Left lung (tissue), 10 donors: ENCODE measurements around the gene WWP2. TPM values are rescaled to one million over a fixed set of nuclear protein-coding genes. Genes with fewer than 3 reads are reported as not detected.
"Not testable (repeated sequence)": the region's sequence is repeated elsewhere in the genome, so short reads cannot be mapped to it uniquely, and the experiment has no call there.

Experiments
- ATAC-seq: fragments of 200-7000 bp; cut with Tn5 transposase; one replicate; pipeline ENCODE4 v1.9.1; 2020; ENCODE audit warnings: moderate library complexity
- DNase-seq, 4 donors: peaks; one replicate each; pipeline ENCODE4 v3.0.0-alpha.2; 2013 to 2020
- H3K27ac ChIP-seq, 2 donors: fragments of 200-600 bp; sonication (generic) in 1 of 2; one replicate each; pipeline versions ENCODE4 v1.5.0 to v1.8.0; 2020 to 2021
- H3K27me3 ChIP-seq, 2 donors: fragments of 200-600 bp; sonication (generic) in 1 of 2; one replicate each; pipeline versions ENCODE4 v1.5.0 to v1.8.0; 2020 to 2021
- H3K36me3 ChIP-seq, 2 donors: fragments of 200-600 bp; sonication (generic) in 1 of 2; one replicate each; pipeline versions ENCODE4 v1.5.0 to v1.8.0; 2020 to 2021
- H3K4me1 ChIP-seq, 2 donors: fragments of 200-600 bp; one replicate each; pipeline ENCODE4 v1.8.0; 2021
- H3K4me3 ChIP-seq, 2 donors: fragments of 200-600 bp; sonication (generic) in 1 of 2; one replicate each; pipeline versions ENCODE4 v1.5.0 to v1.8.0; 2020 to 2021; ENCODE audit warnings: mild to moderate bottlenecking in 1 of 2
- H3K9me3 ChIP-seq, 2 donors: fragments of 200-600 bp; sonication (generic) in 1 of 2; one replicate each; pipeline versions ENCODE4 v1.5.0 to v1.8.0; 2020 to 2021
- intact Hi-C, 2 donors: fragments of 100-400 bp; cut with DNase I; formaldehyde crosslinking; loops; one replicate each; pipeline versions ENCODE4 v1.11.2 to v1.14.2; 2022
- polyA plus RNA-seq, 6 donors: library from polyadenylated mRNA; unstranded; fragments of 120-200 nt; gene quantifications; one replicate each; pipeline ENCODE4 v1.2.1, GENCODE V29; 2013; ENCODE audit not compliant: insufficient read length in 6 of 6
- total RNA-seq, 2 donors: library from RNA; stranded (reverse); fragmentation: NEBNext Ultra II Directional; extraction: Animal tissue kit (Norgen Biotek cat#: 25700); gene quantifications; one replicate each; pipeline ENCODE4 v1.2.1, GENCODE V29; 2021
- TF ChIP-seq, protein P1 (sequence below), 2 donors: fragments of 200-600 bp; sonication (generic) in 1 of 2; IDR thresholded peaks; one replicate each; pipeline versions ENCODE4 v1.5.0 to v1.8.0; 2021; ENCODE audit warnings: antibody characterized with exemption in 2 of 2
- donor health status: DM: no; HTN: yes; CAD: no.
- donor health status: DM: no; HTN: no; CAD: no.

Gene WWP2
- total and polyA plus RNA-seq, 8 donors: 30.2 to 73.0 (median 34.6) TPM

DNA sequence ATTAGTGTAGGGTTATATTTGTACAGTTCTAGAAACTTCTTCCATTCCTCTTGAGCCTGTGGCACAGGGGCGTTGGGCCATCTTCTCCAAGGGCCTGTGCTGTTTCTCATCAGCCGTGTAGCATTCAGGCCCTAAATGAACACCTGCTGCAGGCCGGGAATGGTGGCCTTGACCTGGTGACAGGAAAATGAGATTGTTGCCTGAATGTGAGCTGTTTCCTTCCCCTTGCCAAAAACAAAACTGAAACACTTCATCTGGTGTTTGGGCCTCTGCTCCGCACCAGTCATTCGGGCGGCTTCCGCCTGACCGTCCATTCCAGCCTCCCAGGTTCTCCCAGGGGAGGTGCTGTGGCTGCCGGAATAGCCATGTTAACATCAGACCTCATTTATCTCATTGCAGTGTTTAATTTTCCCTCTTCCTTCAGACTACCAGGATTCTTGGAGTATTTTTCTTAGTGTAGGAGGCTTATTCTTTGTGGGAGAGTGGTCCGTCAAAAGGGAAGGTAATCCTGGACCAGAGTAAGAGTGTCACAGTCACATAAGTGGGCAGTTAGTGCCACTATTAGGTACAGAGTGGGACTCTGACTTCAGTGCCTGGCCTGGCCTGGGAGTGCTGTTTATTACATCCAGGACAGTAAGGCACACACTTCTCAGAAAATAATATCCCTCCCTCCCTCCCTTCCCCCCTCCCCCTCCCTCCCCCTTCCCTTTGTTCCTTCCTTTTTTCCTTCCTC, 61.9 kb downstream of the WWP2 start:
- DNase-seq (no peak), ATAC-seq (peak; percentile 9)

DNA sequence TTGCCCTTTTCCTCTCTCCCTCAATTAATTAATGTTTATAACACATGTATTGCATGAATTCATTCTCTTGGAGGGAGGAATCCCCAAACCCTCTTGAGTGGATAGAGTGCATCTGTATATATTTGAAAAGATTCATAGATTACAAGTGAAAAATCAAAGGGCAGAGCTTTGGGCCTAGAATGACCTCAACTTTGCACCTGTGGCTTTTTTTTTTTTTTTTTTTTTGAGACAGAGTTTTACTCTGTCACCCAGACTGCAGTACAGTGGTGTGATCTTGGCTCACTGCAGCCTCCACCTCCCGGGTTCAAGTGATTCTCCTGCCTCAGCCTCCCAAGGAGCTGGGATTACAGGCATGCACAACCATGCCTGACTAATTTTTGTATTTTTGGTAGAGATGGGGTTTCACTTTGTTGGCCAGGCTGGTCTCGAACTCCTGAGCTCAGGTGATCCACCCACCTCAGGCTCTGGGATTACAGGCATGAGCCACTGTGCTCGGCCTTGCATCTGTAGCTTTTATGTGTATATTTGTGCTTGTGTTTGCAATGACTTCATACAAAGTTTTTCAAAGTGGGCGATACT, 62.5 kb downstream of the WWP2 start:
- H3K9me3 ChIP-seq, H3K4me3 ChIP-seq, H3K27me3 ChIP-seq, DNase-seq, intact Hi-C loops, ATAC-seq: not testable (repeated sequence)
- H3K27ac ChIP-seq: peak overlapping the region in 1 of 2 donors; percentile 61
- H3K4me1 ChIP-seq: peaks cover 0 to 15% of the 10 kb centered on the region in 2 donors
- H3K36me3 ChIP-seq: peaks cover 0 to 21% of the 10 kb centered on the region in 2 donors

More for the DNA sequence above, 61.9 kb downstream of the WWP2 start:
- TF ChIP-seq, protein P1, sequence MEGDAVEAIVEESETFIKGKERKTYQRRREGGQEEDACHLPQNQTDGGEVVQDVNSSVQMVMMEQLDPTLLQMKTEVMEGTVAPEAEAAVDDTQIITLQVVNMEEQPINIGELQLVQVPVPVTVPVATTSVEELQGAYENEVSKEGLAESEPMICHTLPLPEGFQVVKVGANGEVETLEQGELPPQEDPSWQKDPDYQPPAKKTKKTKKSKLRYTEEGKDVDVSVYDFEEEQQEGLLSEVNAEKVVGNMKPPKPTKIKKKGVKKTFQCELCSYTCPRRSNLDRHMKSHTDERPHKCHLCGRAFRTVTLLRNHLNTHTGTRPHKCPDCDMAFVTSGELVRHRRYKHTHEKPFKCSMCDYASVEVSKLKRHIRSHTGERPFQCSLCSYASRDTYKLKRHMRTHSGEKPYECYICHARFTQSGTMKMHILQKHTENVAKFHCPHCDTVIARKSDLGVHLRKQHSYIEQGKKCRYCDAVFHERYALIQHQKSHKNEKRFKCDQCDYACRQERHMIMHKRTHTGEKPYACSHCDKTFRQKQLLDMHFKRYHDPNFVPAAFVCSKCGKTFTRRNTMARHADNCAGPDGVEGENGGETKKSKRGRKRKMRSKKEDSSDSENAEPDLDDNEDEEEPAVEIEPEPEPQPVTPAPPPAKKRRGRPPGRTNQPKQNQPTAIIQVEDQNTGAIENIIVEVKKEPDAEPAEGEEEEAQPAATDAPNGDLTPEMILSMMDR (IDR thresholded peaks at IDR 0.05): no peak
- Histone ChIP-seq H3K4me3 (no peak overlapping the region), H3K4me1 (peaks cover 0 to 15% of the 10 kb centered on the region in 2 donors), H3K9me3 (no peaks in the 10 kb centered on the region), H3K27ac (peak overlapping the region; percentile 56 to 61), H3K27me3 (no peaks in the 10 kb centered on the region), H3K36me3 (peaks cover 0 to 18% of the 10 kb centered on the region in 2 donors)
- intact Hi-C loops: no loop called here

DNA sequence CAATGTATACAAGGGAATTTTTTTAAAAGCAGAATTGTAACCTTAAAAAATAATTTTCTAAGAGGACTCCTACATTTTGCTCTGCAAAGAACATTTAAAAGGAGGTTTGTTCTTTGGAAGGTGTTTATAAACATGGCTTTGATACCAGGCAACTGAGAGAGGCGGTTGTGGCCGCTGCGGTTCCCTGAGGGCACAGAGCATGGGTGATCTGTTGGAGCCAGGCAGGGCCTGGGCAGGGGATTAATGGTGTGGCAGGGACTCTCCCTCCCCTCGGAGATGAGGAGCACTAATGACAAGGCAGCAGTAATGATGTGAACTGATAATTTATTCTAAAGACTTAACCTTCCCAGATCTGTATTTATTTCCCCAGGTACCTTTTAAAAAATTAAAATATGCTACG, 65.4 kb downstream of the WWP2 start:
- peaks cover 0 to 28% of the 10 kb centered on the region in 2 donors for H3K36me3 ChIP-seq
- ATAC-seq (no peak), DNase-seq (no peak)
- no peak overlapping the region for H3K4me3 ChIP-seq
- peaks cover 9 to 21% of the 10 kb centered on the region in 2 donors for H3K4me1 ChIP-seq
- no peaks in the 10 kb centered on the region for H3K27me3 ChIP-seq
- no peaks in the 10 kb centered on the region for H3K9me3 ChIP-seq
- intact Hi-C loops: no loop called here
- H3K27ac ChIP-seq: no peak overlapping the region
- TF ChIP-seq, protein P1 (IDR thresholded peaks at IDR 0.05): no peak

DNA sequence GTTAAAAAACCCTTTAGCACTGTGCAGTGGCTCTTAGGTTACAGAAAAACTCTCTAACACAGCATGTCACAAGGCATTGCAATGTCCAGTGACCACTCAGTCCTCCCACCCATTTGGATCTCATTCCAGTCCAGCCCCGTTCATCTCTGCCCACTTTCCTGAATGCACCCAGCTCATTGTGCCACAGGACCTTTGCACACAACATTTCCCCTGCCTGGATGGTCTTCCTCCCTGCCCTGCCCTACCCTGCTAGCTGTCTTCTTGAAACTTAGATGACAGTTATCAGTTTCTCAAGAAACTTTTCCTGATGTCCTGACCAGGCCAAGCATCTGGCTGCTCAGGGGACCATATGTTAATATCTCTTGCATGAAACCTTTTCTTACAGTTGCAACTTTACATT, 67.2 kb downstream of the WWP2 start:
- Histone ChIP-seq H3K36me3 (peaks cover 0 to 28% of the 10 kb centered on the region in 2 donors), H3K27ac (no peak overlapping the region), H3K27me3 (no peaks in the 10 kb centered on the region), H3K4me3 (no peak overlapping the region), H3K9me3 (no peaks in the 10 kb centered on the region), H3K4me1 (peaks cover 9 to 25% of the 10 kb centered on the region in 2 donors)
- ATAC-seq: no peak
- intact Hi-C loops: no loop called here
- TF ChIP-seq, protein P1 (IDR thresholded peaks at IDR 0.05): no peak
- no peak for DNase-seq

DNA sequence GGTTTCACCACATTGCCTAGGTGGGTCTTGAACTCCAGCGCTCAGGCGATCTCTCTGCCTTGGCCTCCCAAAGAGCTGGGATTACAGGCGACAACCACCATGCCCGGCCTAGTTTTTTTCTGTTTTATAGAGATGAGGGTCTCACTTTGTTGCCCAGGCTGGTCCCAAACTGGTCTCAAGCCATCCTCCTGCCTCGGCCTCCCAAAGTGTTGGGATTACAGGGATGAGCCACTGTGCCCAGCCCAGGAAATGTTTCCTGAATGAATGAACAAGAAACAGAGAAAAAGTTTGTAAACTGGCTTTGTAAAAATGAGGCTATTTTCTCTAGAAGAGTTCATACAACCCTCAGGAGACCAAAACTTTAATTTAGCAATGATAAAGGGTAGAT, 68.0 kb downstream of the WWP2 start:
- TF ChIP-seq, protein P1 (IDR thresholded peaks at IDR 0.05): no peak
- intact Hi-C loops: no loop called here
- no peak for DNase-seq
- Histone ChIP-seq H3K4me3 (no peak overlapping the region), H3K27ac (peak overlapping the region; percentile 71 to 81), H3K9me3 (no peaks in the 10 kb centered on the region), H3K36me3 (peaks cover 0 to 28% of the 10 kb centered on the region in 2 donors), H3K27me3 (no peaks in the 10 kb centered on the region), H3K4me1 (peaks cover 9 to 31% of the 10 kb centered on the region in 2 donors)
- no peak for ATAC-seq
